Hepatocyte (in vitro differentiated cells): Measurements from ENCODE around the gene SORT1.

Source experiments
- EZH2 ChIP-seq: fragments of 200-600 bp; sonication (generic); IDR thresholded peaks from 2 replicates; pipeline ENCODE4 v1.6.1; 2016; ENCODE audit warnings: antibody characterized with exemption, mild to moderate bottlenecking, borderline replicate concordance
- TF ChIP-seq, protein P1 (sequence below): fragments of 200-600 bp; sonication (generic); IDR thresholded peaks from 2 replicates; pipeline ENCODE4 v1.5.1; 2016; ENCODE audit warnings: antibody characterized with exemption, mild to moderate bottlenecking; ENCODE audit not compliant: poor library complexity

DNA sequence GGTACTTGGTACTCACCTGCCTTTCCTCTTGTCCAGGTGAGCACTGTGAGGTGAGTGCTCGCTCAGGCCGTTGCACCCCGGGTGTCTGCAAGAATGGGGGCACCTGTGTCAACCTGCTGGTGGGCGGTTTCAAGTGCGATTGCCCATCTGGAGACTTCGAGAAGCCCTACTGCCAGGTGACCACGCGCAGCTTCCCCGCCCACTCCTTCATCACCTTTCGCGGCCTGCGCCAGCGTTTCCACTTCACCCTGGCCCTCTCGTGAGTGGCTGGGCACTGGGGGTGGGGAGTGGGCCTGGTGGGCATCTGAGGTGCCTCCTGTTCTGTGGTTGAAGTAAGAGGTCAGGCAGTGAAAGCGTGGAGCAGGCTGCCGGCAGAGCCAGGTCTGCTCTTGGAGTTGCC lies 136.7 kb downstream of the SORT1 start:
- TF ChIP-seq, protein P1, sequence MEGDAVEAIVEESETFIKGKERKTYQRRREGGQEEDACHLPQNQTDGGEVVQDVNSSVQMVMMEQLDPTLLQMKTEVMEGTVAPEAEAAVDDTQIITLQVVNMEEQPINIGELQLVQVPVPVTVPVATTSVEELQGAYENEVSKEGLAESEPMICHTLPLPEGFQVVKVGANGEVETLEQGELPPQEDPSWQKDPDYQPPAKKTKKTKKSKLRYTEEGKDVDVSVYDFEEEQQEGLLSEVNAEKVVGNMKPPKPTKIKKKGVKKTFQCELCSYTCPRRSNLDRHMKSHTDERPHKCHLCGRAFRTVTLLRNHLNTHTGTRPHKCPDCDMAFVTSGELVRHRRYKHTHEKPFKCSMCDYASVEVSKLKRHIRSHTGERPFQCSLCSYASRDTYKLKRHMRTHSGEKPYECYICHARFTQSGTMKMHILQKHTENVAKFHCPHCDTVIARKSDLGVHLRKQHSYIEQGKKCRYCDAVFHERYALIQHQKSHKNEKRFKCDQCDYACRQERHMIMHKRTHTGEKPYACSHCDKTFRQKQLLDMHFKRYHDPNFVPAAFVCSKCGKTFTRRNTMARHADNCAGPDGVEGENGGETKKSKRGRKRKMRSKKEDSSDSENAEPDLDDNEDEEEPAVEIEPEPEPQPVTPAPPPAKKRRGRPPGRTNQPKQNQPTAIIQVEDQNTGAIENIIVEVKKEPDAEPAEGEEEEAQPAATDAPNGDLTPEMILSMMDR = no peak
- TF ChIP-seq EZH2 = no peak
